Esophagus muscularis mucosa (tissue), 4 donors: ENCODE results near the gene SCGB3A1. TPM values are rescaled to one million over a fixed set of nuclear protein-coding genes. Genes with fewer than 3 reads are reported as not detected.

Experiments used
- DNase-seq: peaks from one replicate; pipeline ENCODE4 v3.0.0-alpha.2; 2017; ENCODE audit errors: extremely low spot score
- H3K27ac ChIP-seq, 4 donors: fragments of 200-600 bp; sonication (generic); replicated peaks in 1 of 4; 1 replicate in 3 of 4; 2 replicates in 1 of 4; pipeline ENCODE4 v1.5.1; 2016 to 2019; ENCODE audit warnings: mild to moderate bottlenecking in 1 of 4
- H3K27me3 ChIP-seq, 4 donors: fragments of 200-600 bp; sonication (generic); one replicate each; pipeline versions ENCODE4 v1.5.1 to v1.6.0; 2016 to 2019
- H3K36me3 ChIP-seq, 4 donors: fragments of 200-600 bp; sonication (generic); one replicate each; pipeline ENCODE4 v1.5.1; 2016 to 2019
- H3K4me1 ChIP-seq, 4 donors: fragments of 200-600 bp; sonication (generic); one replicate each; pipeline ENCODE4 v1.5.1; 2016 to 2019
- H3K4me3 ChIP-seq, 4 donors: fragments of 200-600 bp; sonication (generic); 1 replicate in 2 of 4; 2 replicates in 2 of 4; pipeline ENCODE4 v1.5.1; 2016 to 2019; ENCODE audit warnings: mild to moderate bottlenecking in 4 of 4, moderate library complexity in 1 of 4
- H3K9me3 ChIP-seq, 4 donors: fragments of 200-600 bp; sonication (generic); 1 replicate in 3 of 4; 2 replicates in 1 of 4; pipeline ENCODE4 v1.5.1; 2016 to 2019
- EP300 ChIP-seq: sonication (generic); formaldehyde crosslinking; IDR thresholded peaks from one replicate; pipeline ENCODE4 v1.6.1; 2017; ENCODE audit warnings: antibody characterized with exemption
- POLR2A ChIP-seq: fragments of 450-650 bp; IDR thresholded peaks from one replicate; pipeline ENCODE4 v1.6.1; 2017; ENCODE audit warnings: antibody characterized with exemption, moderate library complexity, mild to moderate bottlenecking, low read depth
- POLR2AphosphoS5 ChIP-seq, 2 donors: sonication (generic); formaldehyde crosslinking; IDR thresholded peaks; one replicate each; pipeline ENCODE4 v1.6.1; 2017; ENCODE audit warnings: antibody characterized with exemption in 2 of 2
- WGBS: methylation state at CpG from one replicate; pipeline ENCODE4 v1.1.5; 2018; 5-methylcytosine and 5-hydroxymethylcytosine counted together
- intact Hi-C: fragments of 100-400 bp; cut with DNase I; formaldehyde crosslinking; loops from one replicate; pipeline ENCODE4 v1.15.1; 2023
- total RNA-seq, 4 donors: library from RNA; depleted of rRNA; stranded (reverse); fragments of >200 nt; gene quantifications; one replicate each; pipeline versions ENCODE4 v1.1.0 to v1.2.1, GENCODE V29; 2016
- TF ChIP-seq, protein P1 (sequence below), 3 experiments: fragments of 200-600 bp in 2 of 3; fragments of 450-650 bp in 1 of 3; sonication (generic) in 2 of 3; IDR thresholded peaks; one replicate each; pipeline ENCODE4 v1.5.1; 2017 to 2019; ENCODE audit warnings: antibody characterized with exemption in 3 of 3, mild to moderate bottlenecking in 2 of 3, moderate library complexity in 1 of 3

SCGB3A1 gene
- total RNA-seq, 4 donors from 2014 or later: 1.9 to 2.4 TPM; not detected in 2

DNA sequence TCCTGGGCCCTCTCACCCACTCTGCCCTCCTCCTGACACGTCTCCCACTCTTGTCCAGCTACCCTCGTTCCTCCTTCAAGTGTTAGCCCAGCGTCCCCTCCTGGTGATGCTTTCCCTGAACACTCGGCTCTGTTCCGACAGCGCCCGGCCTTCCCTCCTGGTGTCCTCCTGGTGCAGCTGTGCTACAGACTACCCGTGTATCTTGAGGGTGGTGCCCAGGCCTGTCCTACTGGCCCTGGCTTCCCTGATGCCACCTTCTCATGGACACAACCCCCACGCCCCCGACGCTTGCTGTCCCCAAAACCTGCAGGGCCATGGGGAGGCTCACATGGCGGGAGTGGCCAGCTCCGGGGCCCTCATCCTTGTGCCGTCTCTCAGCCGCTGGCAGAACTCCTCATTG, 21.4 kb upstream of the SCGB3A1 start:
- Histone ChIP-seq H3K4me3 (no peak overlapping the region), H3K27ac (no peak overlapping the region), H3K36me3 (peaks cover 0 to 18% (median 0%) of the 10 kb centered on the region in 4 donors), H3K27me3 (peaks cover 0 to 17% (median 0%) of the 10 kb centered on the region in 4 donors), H3K4me1 (no peaks in the 10 kb centered on the region), H3K9me3 (no peaks in the 10 kb centered on the region)
- TF ChIP-seq EP300: no peak
- TF ChIP-seq POLR2A: no peak
- no peak for TF ChIP-seq POLR2AphosphoS5 (IDR thresholded peaks at IDR 0.05)
- TF ChIP-seq, protein P1, sequence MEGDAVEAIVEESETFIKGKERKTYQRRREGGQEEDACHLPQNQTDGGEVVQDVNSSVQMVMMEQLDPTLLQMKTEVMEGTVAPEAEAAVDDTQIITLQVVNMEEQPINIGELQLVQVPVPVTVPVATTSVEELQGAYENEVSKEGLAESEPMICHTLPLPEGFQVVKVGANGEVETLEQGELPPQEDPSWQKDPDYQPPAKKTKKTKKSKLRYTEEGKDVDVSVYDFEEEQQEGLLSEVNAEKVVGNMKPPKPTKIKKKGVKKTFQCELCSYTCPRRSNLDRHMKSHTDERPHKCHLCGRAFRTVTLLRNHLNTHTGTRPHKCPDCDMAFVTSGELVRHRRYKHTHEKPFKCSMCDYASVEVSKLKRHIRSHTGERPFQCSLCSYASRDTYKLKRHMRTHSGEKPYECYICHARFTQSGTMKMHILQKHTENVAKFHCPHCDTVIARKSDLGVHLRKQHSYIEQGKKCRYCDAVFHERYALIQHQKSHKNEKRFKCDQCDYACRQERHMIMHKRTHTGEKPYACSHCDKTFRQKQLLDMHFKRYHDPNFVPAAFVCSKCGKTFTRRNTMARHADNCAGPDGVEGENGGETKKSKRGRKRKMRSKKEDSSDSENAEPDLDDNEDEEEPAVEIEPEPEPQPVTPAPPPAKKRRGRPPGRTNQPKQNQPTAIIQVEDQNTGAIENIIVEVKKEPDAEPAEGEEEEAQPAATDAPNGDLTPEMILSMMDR (IDR thresholded peaks at IDR 0.05): no peak
- WGBS: 88% methylated on average over 15 of the region's 15 CpGs
- intact Hi-C loops: no loop called here
- no peak for DNase-seq

DNA sequence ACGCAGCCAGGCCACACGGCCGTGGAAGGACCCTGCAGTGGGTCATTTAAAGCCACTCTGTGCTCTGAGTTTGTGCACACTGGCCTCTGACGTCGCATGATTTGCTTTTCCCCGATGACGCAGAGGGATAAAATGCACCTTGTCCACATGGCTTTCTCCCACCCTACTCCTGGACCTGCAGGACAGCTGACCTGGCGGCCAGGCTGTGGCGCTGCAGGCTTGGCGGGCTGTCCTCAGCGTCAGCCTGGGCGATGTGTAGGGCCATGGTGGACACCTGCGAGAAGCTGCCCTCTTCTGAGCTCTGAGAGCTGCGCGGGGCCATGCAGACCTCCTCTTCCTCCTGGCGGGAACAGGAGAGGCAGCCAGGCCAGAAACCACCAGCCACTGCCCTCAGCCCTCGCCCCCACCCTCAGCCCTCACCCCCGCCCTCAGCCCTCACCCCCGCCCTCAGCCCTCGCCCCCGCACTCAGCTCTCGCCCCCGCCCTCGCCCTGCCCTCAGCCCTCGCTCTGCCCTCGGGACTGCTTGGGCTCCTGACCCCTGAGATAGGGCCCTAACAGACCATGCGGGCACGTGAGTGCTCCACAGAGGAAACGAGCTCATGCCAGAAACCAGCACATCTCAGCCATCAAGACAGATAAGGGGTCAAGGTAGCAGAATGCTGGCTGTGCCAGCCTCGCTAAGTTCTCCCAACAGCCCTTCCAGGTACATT, 20.0 kb upstream of the SCGB3A1 start:
- 94% methylated on average over 23 of the region's 30 CpGs for WGBS
- H3K4me3 ChIP-seq: no peak overlapping the region
- H3K9me3 ChIP-seq: no peaks in the 10 kb centered on the region
- peaks cover 0 to 12% (median 0%) of the 10 kb centered on the region in 4 donors for H3K27me3 ChIP-seq
- intact Hi-C loops: no loop called here
- TF ChIP-seq, protein P1 (IDR thresholded peaks at IDR 0.05): no peak
- no peak for TF ChIP-seq EP300
- TF ChIP-seq POLR2AphosphoS5 (IDR thresholded peaks at IDR 0.05): no peak
- TF ChIP-seq POLR2A: no peak
- H3K27ac ChIP-seq: no peak overlapping the region
- no peaks in the 10 kb centered on the region for H3K4me1 ChIP-seq
- peaks cover 0 to 12% (median 0%) of the 10 kb centered on the region in 4 donors for H3K36me3 ChIP-seq
- DNase-seq: no peak

DNA sequence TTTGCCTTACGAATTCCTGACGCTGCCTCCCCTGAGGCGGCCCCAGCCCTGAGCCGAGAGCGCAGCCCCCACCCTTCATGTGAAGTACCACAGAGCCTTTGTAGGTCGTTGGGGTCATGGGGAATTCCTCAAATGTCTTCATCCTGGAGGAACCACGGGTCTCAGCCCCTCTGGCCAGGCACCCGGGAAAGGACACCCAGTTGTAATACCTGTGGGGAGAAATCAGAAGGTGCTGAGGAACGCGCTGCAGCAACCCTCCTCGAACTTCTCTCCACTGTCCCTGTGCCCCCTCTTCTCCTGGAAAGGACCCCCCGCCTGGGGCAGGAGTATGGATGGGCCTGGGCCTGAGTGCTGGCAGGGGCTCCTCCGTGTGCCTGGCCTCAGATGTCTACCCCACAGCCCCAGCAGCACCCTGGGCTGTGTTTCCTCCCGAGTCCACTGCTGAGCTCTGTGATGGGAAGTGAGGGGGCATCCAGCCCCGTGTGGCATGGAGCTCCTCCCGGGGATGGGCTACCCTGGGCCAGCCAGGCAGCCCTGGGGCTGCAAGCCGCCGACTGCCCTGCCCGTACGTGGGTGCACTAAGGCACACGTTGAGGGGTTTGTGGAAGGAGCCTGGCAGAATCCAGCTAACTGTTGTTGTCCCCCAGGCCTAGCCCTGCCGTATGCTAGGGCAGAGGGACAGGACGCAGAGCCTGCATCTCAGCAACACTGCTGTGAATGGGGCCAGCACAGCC, 18.7 kb upstream of the SCGB3A1 start:
- 89% methylated on average over 16 of the region's 23 CpGs for WGBS
- no peak for DNase-seq
- no peaks in the 10 kb centered on the region for H3K4me1 ChIP-seq
- H3K4me3 ChIP-seq: no peak overlapping the region
- H3K27me3 ChIP-seq: peaks cover 0 to 16% (median 0%) of the 10 kb centered on the region in 4 donors
- intact Hi-C loops: no loop called here
- no peaks in the 10 kb centered on the region for H3K9me3 ChIP-seq
- TF ChIP-seq POLR2A (no peak), EP300 (no peak), POLR2AphosphoS5 (IDR thresholded peaks at IDR 0.05) (no peak)
- TF ChIP-seq, protein P1 (IDR thresholded peaks at IDR 0.05): no peak
- H3K36me3 ChIP-seq: peaks cover 0 to 9% (median 0%) of the 10 kb centered on the region in 4 donors
- no peak overlapping the region for H3K27ac ChIP-seq

DNA sequence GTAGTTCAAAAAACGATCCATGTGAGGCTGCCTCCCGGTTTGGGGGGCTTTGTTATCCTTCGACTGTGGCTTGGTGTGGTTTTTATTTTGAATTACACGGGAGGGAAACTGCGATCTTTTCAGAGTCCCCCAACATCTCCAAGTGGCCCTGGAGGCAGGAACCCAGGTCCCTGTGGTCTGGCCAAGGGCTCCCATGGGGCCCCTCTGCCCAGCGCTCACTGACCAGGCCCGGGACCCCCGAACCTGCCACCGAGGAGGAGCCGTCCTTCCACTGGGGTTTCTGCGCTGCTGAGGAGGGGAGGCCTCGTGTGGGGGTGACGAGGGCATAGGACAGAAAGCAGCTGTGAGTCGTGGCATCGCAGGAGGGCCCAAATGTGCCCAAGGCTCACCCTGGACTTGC, 18.1 kb upstream of the SCGB3A1 start:
- intact Hi-C loops: no loop called here
- no peak for DNase-seq
- Histone ChIP-seq H3K4me1 (no peaks in the 10 kb centered on the region), H3K27me3 (peaks cover 0 to 16% (median 0%) of the 10 kb centered on the region in 4 donors), H3K36me3 (peaks cover 0 to 9% (median 0%) of the 10 kb centered on the region in 4 donors), H3K27ac (no peak overlapping the region), H3K4me3 (no peak overlapping the region), H3K9me3 (no peaks in the 10 kb centered on the region)
- WGBS: 89% methylated on average over 13 of the region's 15 CpGs
- no peak for TF ChIP-seq POLR2AphosphoS5 (IDR thresholded peaks at IDR 0.05)

DNA sequence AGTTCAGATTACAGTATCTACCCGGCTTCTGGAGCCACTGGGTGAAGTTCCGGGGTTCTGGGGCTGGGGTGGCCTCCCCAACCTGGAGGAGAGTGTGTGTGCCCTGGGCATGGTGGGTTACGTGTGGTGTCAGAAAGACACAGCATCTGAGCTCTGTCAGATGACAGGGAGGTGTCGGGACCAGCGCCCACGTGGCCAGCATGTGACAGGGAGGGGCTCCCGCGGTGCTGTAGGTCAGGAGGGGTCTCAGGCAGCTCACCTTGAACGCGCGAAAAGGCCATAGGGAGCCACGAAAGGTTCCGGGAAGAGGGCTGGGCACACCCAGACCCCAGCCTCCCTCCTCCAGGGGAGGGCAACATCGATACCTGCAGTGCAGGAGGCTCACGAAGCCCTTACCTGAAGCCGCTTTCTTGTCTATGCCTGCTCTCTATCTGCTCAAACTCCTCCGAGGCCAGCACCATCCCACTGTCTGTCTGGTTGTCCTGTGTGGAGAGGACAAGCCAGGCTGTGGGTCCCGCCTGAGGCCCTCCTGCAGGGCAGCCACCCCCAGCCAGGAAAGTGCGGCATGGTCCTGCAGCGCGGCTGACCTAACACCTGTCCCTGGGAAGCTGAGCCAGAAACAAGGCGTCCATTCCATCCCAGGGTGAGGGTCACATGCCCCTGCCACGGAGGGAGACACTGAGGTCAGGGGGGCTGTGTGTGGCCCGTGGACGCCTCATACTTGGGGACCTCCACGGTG, 17.4 kb upstream of the SCGB3A1 start:
- Histone ChIP-seq H3K4me3 (no peak overlapping the region), H3K27ac (no peak overlapping the region), H3K4me1 (no peaks in the 10 kb centered on the region), H3K36me3 (peaks cover 0 to 9% (median 0%) of the 10 kb centered on the region in 4 donors), H3K27me3 (peaks cover 0 to 16% (median 0%) of the 10 kb centered on the region in 4 donors), H3K9me3 (no peaks in the 10 kb centered on the region)
- no peak for DNase-seq
- intact Hi-C loops: no loop called here
- WGBS: 91% methylated on average over 15 of the region's 26 CpGs
- TF ChIP-seq EP300: no peak
